Measurements from ENCODE around the gene ZBED4.
"Not testable (repeated sequence)": the region's sequence is repeated elsewhere in the genome, so short reads cannot be mapped to it uniquely, and the experiment has no call there.

Gene ZBED4

DNA sequence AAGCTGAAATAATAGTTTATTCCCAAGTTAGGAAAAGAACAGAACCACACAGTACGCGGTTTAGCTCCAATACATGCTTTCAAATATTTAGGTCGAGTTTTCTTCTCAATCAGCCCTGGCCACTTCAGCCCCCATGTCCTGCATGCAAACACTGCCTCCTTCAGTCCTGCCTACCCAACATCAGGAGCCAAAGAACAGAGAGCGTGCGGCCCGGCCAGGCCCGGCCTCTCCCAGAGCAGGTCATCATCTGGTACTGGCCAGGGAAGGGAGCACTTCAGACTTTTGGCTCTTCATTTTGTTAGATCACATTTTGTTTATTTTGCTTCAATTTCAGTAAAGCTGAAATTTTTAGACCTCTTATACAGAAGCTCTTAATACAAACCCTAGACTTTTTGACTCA is 32.7 kb upstream of the ZBED4 start:
- TF ChIP-seq, protein P1, sequence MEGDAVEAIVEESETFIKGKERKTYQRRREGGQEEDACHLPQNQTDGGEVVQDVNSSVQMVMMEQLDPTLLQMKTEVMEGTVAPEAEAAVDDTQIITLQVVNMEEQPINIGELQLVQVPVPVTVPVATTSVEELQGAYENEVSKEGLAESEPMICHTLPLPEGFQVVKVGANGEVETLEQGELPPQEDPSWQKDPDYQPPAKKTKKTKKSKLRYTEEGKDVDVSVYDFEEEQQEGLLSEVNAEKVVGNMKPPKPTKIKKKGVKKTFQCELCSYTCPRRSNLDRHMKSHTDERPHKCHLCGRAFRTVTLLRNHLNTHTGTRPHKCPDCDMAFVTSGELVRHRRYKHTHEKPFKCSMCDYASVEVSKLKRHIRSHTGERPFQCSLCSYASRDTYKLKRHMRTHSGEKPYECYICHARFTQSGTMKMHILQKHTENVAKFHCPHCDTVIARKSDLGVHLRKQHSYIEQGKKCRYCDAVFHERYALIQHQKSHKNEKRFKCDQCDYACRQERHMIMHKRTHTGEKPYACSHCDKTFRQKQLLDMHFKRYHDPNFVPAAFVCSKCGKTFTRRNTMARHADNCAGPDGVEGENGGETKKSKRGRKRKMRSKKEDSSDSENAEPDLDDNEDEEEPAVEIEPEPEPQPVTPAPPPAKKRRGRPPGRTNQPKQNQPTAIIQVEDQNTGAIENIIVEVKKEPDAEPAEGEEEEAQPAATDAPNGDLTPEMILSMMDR (IDR thresholded peaks at IDR 0.05; ENCODE audit: low read depth, low read length) = peak; percentile 6; the same call in 1 of the 2 replicates
- H3K9me3 ChIP-seq = no peaks in the 10 kb centered on the region
- no peak overlapping the region for H3K4me3 ChIP-seq (ENCODE audit: low read depth, low read length)
- H3K36me3 ChIP-seq = peaks cover 86% of the 10 kb centered on the region
- no peaks in the 10 kb centered on the region for H3K27me3 ChIP-seq
- H3K4me1 ChIP-seq = no peaks in the 10 kb centered on the region
- DNase-seq = no peak

DNA sequence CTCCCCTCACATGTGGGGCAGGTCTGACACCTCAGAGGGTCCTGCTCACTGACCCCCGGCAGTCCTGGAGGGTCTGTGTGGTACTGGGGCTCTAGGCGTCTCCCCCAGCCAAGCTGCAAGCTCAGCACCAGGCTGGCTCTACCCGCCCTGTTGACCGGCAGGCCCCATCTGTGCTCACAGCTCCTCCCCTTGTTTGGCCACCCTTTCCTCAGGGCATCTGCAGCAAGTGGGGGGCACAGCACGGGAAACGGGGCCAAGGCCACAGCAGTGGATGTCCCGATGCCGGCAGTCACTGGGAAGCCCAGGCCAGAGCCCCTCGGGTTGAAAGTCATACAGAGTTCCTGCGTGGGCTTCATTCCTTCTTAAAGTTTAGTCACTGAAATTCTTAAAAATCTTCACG is 31.9 kb upstream of the ZBED4 start:
- H3K9me3 ChIP-seq; H3K27me3 ChIP-seq; H3K4me3 ChIP-seq (ENCODE audit: low read depth, low read length); H3K4me1 ChIP-seq; DNase-seq: not testable (repeated sequence)
- peaks cover 84% of the 10 kb centered on the region for H3K36me3 ChIP-seq

DNA sequence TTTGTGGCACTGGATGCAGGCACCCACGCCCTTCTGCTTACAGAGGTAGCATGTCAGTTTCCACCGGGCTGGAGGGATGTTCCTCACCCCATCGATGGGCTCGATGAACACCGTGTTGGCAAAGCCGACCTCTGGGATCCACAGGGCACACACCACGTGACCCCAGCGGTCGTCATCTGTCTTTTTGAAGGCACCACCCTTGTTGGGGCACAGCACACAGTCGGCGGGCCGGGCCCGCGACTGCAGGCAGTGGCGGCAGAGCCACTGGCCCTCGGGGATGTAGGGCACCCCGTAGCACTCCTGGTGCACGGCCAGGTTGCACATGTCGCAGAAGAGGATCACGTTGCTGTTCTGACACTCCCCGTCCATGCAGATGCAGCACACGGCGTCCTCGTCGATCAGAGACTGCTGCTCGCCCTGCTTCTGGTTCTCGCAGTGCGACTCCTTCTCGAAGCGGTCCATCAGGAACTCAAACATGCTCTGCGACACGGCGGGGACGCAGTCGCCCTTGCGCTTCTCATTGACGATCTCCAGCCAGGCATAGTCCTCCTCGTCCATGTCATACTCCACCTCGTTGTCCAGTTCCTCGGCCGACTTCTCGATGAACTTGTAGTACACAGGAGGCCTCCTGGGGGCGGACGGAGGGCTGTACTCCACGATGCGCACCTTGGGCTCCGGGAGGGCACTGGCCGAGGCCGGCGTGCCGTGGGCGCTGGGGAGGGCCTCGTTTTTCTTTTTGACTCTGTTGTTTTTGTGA is 30.2 kb upstream of the ZBED4 start:
- Histone ChIP-seq H3K36me3 (peaks cover 70% of the 10 kb centered on the region), H3K4me3 (ENCODE audit: low read depth, low read length) (no peak overlapping the region), H3K9me3 (no peaks in the 10 kb centered on the region), H3K4me1 (no peaks in the 10 kb centered on the region), H3K27me3 (no peaks in the 10 kb centered on the region)
- TF ChIP-seq, protein P1 (IDR thresholded peaks at IDR 0.05; ENCODE audit: low read depth, low read length) = no peak
- no peak for DNase-seq

DNA sequence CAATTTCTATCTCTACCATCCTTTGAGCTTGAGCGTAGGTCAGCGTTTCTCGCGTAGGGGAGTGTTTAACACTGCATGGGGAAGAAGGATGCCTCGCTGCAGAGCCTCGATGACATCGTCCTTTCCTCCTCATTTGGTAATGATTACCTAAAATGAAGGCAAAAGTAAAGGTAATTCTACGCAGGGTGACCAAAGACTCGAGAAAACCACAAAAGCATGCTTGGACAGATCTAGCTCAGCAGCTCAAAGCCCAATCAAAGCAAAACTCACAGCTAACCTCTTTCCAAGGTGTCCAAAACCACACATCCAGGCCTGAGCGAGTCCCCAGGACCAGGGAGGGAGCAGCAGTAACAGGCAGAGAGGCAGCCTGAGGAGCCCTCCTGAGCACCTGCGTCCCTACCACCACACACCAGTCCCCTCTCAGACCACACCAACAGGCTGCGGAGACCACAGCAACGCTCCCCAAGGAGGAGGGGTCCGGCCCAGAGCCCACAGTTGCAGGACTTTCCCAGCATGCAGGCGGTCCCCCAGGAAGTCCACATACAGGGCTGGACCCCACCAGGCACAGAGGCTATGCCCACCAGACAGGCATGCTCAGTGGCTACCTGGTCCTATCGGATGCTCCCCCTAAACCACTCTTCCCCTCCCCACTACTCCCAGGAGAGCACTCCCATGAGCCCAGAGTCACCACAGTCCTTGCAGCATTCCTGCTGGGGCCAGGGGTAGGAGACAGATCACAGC is 29.3 kb upstream of the ZBED4 start:
- Histone ChIP-seq H3K4me3 (ENCODE audit: low read depth, low read length) (no peak overlapping the region), H3K36me3 (peaks cover 63% of the 10 kb centered on the region), H3K9me3 (no peaks in the 10 kb centered on the region), H3K27me3 (no peaks in the 10 kb centered on the region), H3K4me1 (no peaks in the 10 kb centered on the region)
- no peak for DNase-seq
- TF ChIP-seq, protein P1 (IDR thresholded peaks at IDR 0.05; ENCODE audit: low read depth, low read length) = no peak

DNA sequence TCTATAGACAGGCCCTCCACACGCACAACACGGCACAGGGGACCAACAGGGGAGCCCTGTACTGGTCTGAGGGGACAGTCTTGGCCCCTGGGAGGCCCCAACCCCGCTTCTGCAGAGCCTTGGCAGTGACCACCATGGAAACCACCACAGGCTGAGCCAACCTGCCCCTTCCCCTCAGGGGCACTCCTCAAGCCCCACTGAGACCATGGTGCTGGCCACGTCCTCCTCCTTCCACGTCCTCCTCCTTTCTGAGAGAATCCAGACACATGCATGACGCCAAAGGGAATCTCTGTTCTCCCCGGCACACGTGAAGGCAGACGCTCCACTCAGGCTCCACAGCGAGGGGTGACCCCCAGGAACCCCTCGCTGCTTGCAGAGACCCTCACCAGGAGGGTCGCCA is 28.7 kb upstream of the ZBED4 start:
- peaks cover 57% of the 10 kb centered on the region for H3K36me3 ChIP-seq
- TF ChIP-seq, protein P1 (IDR thresholded peaks at IDR 0.05; ENCODE audit: low read depth, low read length) = no peak
- no peak overlapping the region for H3K4me3 ChIP-seq (ENCODE audit: low read depth, low read length)
- no peaks in the 10 kb centered on the region for H3K4me1 ChIP-seq
- H3K27me3 ChIP-seq = no peaks in the 10 kb centered on the region
- DNase-seq = no peak
- H3K9me3 ChIP-seq = no peaks in the 10 kb centered on the region

DNA sequence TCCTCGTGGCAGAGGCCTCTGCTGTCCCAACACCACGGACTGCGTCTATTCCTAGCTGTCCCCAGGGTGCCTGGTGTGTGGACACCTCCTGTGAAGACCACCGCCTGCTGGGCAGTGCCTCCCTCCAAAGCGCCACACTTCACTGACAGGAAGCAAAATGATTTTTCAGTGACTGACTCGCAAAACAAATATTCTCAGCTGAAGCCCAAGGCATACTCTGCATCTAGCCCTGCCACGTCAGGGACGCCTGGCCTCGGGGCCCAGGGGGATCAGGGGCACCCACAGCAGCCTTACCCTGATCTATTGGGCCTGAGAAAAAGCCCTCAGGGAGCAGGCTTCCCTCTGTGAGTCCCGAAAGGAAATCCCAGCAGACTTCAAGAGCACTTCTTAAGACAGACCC is 28.2 kb upstream of the ZBED4 start:
- H3K9me3 ChIP-seq = no peaks in the 10 kb centered on the region
- H3K4me3 ChIP-seq (ENCODE audit: low read depth, low read length) = peak overlapping the region; percentile 92
- H3K36me3 ChIP-seq = peaks cover 52% of the 10 kb centered on the region
- no peak for DNase-seq
- H3K4me1 ChIP-seq = no peaks in the 10 kb centered on the region
- TF ChIP-seq, protein P1 (IDR thresholded peaks at IDR 0.05; ENCODE audit: low read depth, low read length) = no peak
- no peaks in the 10 kb centered on the region for H3K27me3 ChIP-seq

Measured in BE2C (cell line).